Gastroesophageal sphincter (tissue), 3 donors: Measurements from ENCODE around the gene CPEB1.
"Not testable (repeated sequence)": the region's sequence is repeated elsewhere in the genome, so short reads cannot be mapped to it uniquely, and the experiment has no call there.

Experiments used
- EP300 ChIP-seq: sonication (generic); formaldehyde crosslinking; IDR thresholded peaks from one replicate; pipeline ENCODE4 v1.6.1; 2017; ENCODE audit warnings: antibody characterized with exemption, mild to moderate bottlenecking
- POLR2A ChIP-seq, 2 donors: fragments of 450-650 bp; IDR thresholded peaks; one replicate each; pipeline ENCODE4 v1.6.1; 2017; ENCODE audit warnings: antibody characterized with exemption in 2 of 2, mild to moderate bottlenecking in 2 of 2, moderate library complexity in 1 of 2
- TF ChIP-seq, protein P1 (sequence below), 4 experiments: fragments of 200-600 bp in 2 of 4; fragments of 450-650 bp in 2 of 4; sonication (generic) in 1 of 4; IDR thresholded peaks; one replicate each; pipeline ENCODE4 v1.5.1; 2017 to 2019; ENCODE audit warnings: antibody characterized with exemption in 4 of 4, mild to moderate bottlenecking in 2 of 4, moderate library complexity in 2 of 4

DNA sequence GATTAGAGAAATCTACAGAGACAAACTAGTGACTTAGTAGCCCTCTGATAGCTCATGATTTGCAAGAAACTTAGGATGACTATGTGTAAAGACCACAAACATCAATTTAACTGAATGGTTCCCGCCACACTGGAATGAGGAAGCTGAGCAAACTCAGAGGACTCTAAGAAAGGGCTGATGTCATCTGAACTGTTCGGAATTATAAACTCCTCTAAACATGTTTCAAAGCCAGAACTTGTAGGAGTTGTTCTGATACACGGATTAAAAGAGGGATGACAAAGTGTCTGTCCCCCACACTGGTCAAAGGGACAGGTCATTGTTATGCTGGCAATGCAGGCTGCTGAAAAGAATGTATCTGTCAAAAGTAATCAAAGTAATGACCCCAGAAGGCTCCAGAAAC, 141.3 kb downstream of the CPEB1 start:
- not testable (repeated sequence) for TF ChIP-seq EP300; POLR2A (IDR thresholded peaks at IDR 0.05)
- TF ChIP-seq, protein P1, sequence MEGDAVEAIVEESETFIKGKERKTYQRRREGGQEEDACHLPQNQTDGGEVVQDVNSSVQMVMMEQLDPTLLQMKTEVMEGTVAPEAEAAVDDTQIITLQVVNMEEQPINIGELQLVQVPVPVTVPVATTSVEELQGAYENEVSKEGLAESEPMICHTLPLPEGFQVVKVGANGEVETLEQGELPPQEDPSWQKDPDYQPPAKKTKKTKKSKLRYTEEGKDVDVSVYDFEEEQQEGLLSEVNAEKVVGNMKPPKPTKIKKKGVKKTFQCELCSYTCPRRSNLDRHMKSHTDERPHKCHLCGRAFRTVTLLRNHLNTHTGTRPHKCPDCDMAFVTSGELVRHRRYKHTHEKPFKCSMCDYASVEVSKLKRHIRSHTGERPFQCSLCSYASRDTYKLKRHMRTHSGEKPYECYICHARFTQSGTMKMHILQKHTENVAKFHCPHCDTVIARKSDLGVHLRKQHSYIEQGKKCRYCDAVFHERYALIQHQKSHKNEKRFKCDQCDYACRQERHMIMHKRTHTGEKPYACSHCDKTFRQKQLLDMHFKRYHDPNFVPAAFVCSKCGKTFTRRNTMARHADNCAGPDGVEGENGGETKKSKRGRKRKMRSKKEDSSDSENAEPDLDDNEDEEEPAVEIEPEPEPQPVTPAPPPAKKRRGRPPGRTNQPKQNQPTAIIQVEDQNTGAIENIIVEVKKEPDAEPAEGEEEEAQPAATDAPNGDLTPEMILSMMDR (IDR thresholded peaks at IDR 0.05): not testable (repeated sequence)
